Measurements from ENCODE around the gene DST.

- TF ChIP-seq EZH2phosphoT487 (IDR thresholded peaks at IDR 0.05) (no peak), CTCF (IDR thresholded peaks at IDR 0.05) (no peak), EZH2 (IDR thresholded peaks at IDR 0.05) (no peak)
Observed at GRCh38 chr6:56655249-56655648, 12.6 kb upstream of the DST start.
